ENCODE measurements around the gene CHRNA5.

CHRNA5 gene

GRCh38 chr15:78636378-78636859, 71.1 kb downstream of the CHRNA5 start:
- Histone ChIP-seq H3K4me1 (peaks cover 6 to 16% (median 14%) of the 10 kb centered on the region in 10 experiments; a peak in 19 of 20 replicates), H3K4me2 (no peak overlapping the region), H3K27me3 (peaks cover 0 to 8% (median 0%) of the 10 kb centered on the region in 11 experiments; a peak in 3 of 22 replicates), H3K9me3 (replicated peaks in 1 of 11) (peaks cover 12 to 24% (median 17%) of the 10 kb centered on the region in 11 experiments; a peak in 21 of 22 replicates), H3K36me3 (0 out of 22 replicates have a peak, but pooled peaks cover 0 to 5% (median 0%) of the 10 kb centered on the region in 11 experiments), H3K27ac (no peak overlapping the region), H3K9ac (no peak overlapping the region), H4K20me1 (peaks cover 0 to 9% (median 0%) of the 10 kb centered on the region in 11 experiments; a peak in 2 of 22 replicates), H3K4me3 (no peak overlapping the region)
- no peak for TF ChIP-seq Cebpa-rat (IDR thresholded peaks at IDR 0.05)

GRCh38 chr15:78637776-78638435, 72.6 kb downstream of the CHRNA5 start:
- Histone ChIP-seq H3K27me3 (peaks cover 0 to 8% (median 0%) of the 10 kb centered on the region in 11 experiments; a peak in 3 of 22 replicates), H3K36me3 (0 out of 22 replicates have a peak, but pooled peaks cover 0 to 5% (median 0%) of the 10 kb centered on the region in 11 experiments), H4K20me1 (peaks cover 0 to 9% (median 0%) of the 10 kb centered on the region in 11 experiments; a peak in 2 of 22 replicates), H3K9me3 (replicated peaks in 1 of 11) (peaks cover 8 to 17% (median 10%) of the 10 kb centered on the region in 11 experiments; a peak in 21 of 22 replicates), H3K4me1 (peaks cover 6 to 20% (median 18%) of the 10 kb centered on the region in 10 experiments; a peak in 19 of 20 replicates), H3K4me3 (no peak overlapping the region), H3K4me2 (no peak overlapping the region), H3K9ac (no peak overlapping the region), H3K27ac (no peak overlapping the region)
- no peak for TF ChIP-seq Cebpa-rat (IDR thresholded peaks at IDR 0.05)

- no peak overlapping the region for H3K4me2 ChIP-seq
- H3K9me3 ChIP-seq (replicated peaks in 1 of 11): peaks cover 0 to 8% (median 1%) of the 10 kb centered on the region in 11 experiments; a peak in 15 of 22 replicates
- peaks cover 0 to 9% (median 0%) of the 10 kb centered on the region in 11 experiments; a peak in 2 of 22 replicates for H4K20me1 ChIP-seq
- H3K4me3 ChIP-seq: no peak overlapping the region
- no peak for TF ChIP-seq Cebpa-rat (IDR thresholded peaks at IDR 0.05)
- H3K27me3 ChIP-seq: peaks cover 0 to 8% (median 0%) of the 10 kb centered on the region in 11 experiments; a peak in 3 of 22 replicates
- H3K36me3 ChIP-seq: no peaks in the 10 kb centered on the region
- no peak overlapping the region for H3K27ac ChIP-seq
- H3K9ac ChIP-seq: no peak overlapping the region
- peaks cover 6 to 20% (median 18%) of the 10 kb centered on the region in 10 experiments; a peak in 19 of 20 replicates for H3K4me1 ChIP-seq
Measured at GRCh38 chr15:78638658-78639314, 73.5 kb downstream of the CHRNA5 start.

GRCh38 chr15:78640527-78641101, 75.3 kb downstream of the CHRNA5 start:
- Histone ChIP-seq H3K36me3 (no peaks in the 10 kb centered on the region), H4K20me1 (peaks cover 0 to 9% (median 0%) of the 10 kb centered on the region in 11 experiments; a peak in 2 of 22 replicates), H3K4me3 (peak overlapping the region; percentile 58 to 74 (median 63)), H3K27me3 (peaks cover 0 to 8% (median 0%) of the 10 kb centered on the region in 11 experiments; a peak in 3 of 22 replicates), H3K9ac (peak overlapping the region; percentile 61 to 76 (median 74)), H3K9me3 (replicated peaks in 1 of 11) (no peaks in the 10 kb centered on the region), H3K4me1 (peaks cover 6 to 20% (median 18%) of the 10 kb centered on the region in 10 experiments; a peak in 19 of 20 replicates), H3K27ac (peak overlapping the region in 8 of 11 experiments; percentile 29 to 54 (median 40); a peak in 10 of 22 replicates), H3K4me2 (peak overlapping the region; percentile 83 to 98 (median 91))
- TF ChIP-seq Cebpa-rat (IDR thresholded peaks at IDR 0.05): no peak

- Histone ChIP-seq H3K9ac (peak within 1 kb of the TSS; percentile 61 to 76 (median 74)), H3K4me1 (peaks cover 6 to 20% (median 18%) of the 10 kb centered on the region in 10 experiments; a peak in 19 of 20 replicates), H3K36me3 (no peaks in the 10 kb centered on the region), H3K27ac (peak within 1 kb of the TSS in 8 of 11 experiments; percentile 29 to 54 (median 40); a peak in 10 of 22 replicates), H3K27me3 (peaks cover 0 to 8% (median 0%) of the 10 kb centered on the region in 11 experiments; a peak in 3 of 22 replicates), H4K20me1 (peaks cover 0 to 9% (median 0%) of the 10 kb centered on the region in 11 experiments; a peak in 2 of 22 replicates), H3K9me3 (replicated peaks in 1 of 11) (no peaks in the 10 kb centered on the region), H3K4me2 (peak within 1 kb of the TSS; percentile 83 to 98 (median 91)), H3K4me3 (peak within 1 kb of the TSS; percentile 58 to 74 (median 63))
- no peak for TF ChIP-seq Cebpa-rat (IDR thresholded peaks at IDR 0.05)
Measured at GRCh38 chr15:78641102-78641748, 75.9 kb downstream of the CHRNA5 start, which contains the start of gene CHRNB4. Gene CHRNB4 (minus strand): TSS chr15:78641210. CDS start chr15:78641133, 77 bp downstream.

GRCh38 chr15:78641749-78642275, 76.5 kb downstream of the CHRNA5 start:
- TF ChIP-seq Cebpa-rat (IDR thresholded peaks at IDR 0.05): no peak
- H3K36me3 ChIP-seq: no peaks in the 10 kb centered on the region
- no peak overlapping the region for H3K9ac ChIP-seq
- H4K20me1 ChIP-seq: peaks cover 0 to 9% (median 0%) of the 10 kb centered on the region in 11 experiments; a peak in 2 of 22 replicates
- peak overlapping the region; percentile 83 to 98 (median 91); a peak in 19 of 22 replicates for H3K4me2 ChIP-seq
- 0 out of 20 replicates have a peak overlapping the region, but pooled peaks of 1 of the 10 experiments have one; percentile 63 for H3K4me3 ChIP-seq
- no peak overlapping the region for H3K27ac ChIP-seq
- H3K9me3 ChIP-seq (replicated peaks in 1 of 11): no peaks in the 10 kb centered on the region
- peaks cover 6 to 20% (median 18%) of the 10 kb centered on the region in 10 experiments; a peak in 19 of 20 replicates for H3K4me1 ChIP-seq
- H3K27me3 ChIP-seq: peaks cover 0 to 8% (median 0%) of the 10 kb centered on the region in 11 experiments; a peak in 3 of 22 replicates

GRCh38 chr15:78642331-78642730, 77.0 kb downstream of the CHRNA5 start:
- H4K20me1 ChIP-seq: peaks cover 0 to 9% (median 0%) of the 10 kb centered on the region in 11 experiments; a peak in 2 of 22 replicates
- no peak for TF ChIP-seq Cebpa-rat (IDR thresholded peaks at IDR 0.05)
- peaks cover 0 to 8% (median 0%) of the 10 kb centered on the region in 11 experiments; a peak in 3 of 22 replicates for H3K27me3 ChIP-seq
- H3K4me1 ChIP-seq: peaks cover 6 to 20% (median 18%) of the 10 kb centered on the region in 10 experiments; a peak in 19 of 20 replicates
- H3K4me2 ChIP-seq: no peak overlapping the region
- no peak overlapping the region for H3K4me3 ChIP-seq
- no peaks in the 10 kb centered on the region for H3K9me3 ChIP-seq (replicated peaks in 1 of 11)
- H3K36me3 ChIP-seq: no peaks in the 10 kb centered on the region
- no peak overlapping the region for H3K9ac ChIP-seq
- no peak overlapping the region for H3K27ac ChIP-seq

Data from BLaER1 treated with 17β-estradiol and CSF1 and Interleukin-3, amounts not matched to agents 10 nM and 100 nM (cell line).